ENCODE measurements around the gene E2F6. TPM values are rescaled to one million over a fixed set of nuclear protein-coding genes. Genes with fewer than 3 reads are reported as not detected.

The E2F6 gene
- total and polyA plus RNA-seq, 2 donors from 2014 or later: 7.8 to 12.7 TPM

GRCh38 chr2:11466307-11467128 lies 557 bp upstream of the E2F6 start:
- peaks cover 0 to 10% (median 6%) of the 10 kb centered on the region in 3 donors for H3K4me1 ChIP-seq (ENCODE audit: control insufficient read depth in 2 of 3, insufficient read depth in 2 of 3, low read depth in 1 of 3, low read length in 3 of 3)
- H3K27ac ChIP-seq (ENCODE audit: low read depth in 2 of 2, low read length in 2 of 2): peak overlapping the region in 1 of 2 donors; percentile 87
- H3K9me3 ChIP-seq (ENCODE audit: control insufficient read depth in 2 of 3, insufficient read depth in 1 of 3, low read length in 3 of 3): no peaks in the 10 kb centered on the region
- H3K4me3 ChIP-seq (ENCODE audit: low read length in 3 of 3): peak overlapping the region; percentile 36 to 88 (median 74)
- TF ChIP-seq, protein P1, sequence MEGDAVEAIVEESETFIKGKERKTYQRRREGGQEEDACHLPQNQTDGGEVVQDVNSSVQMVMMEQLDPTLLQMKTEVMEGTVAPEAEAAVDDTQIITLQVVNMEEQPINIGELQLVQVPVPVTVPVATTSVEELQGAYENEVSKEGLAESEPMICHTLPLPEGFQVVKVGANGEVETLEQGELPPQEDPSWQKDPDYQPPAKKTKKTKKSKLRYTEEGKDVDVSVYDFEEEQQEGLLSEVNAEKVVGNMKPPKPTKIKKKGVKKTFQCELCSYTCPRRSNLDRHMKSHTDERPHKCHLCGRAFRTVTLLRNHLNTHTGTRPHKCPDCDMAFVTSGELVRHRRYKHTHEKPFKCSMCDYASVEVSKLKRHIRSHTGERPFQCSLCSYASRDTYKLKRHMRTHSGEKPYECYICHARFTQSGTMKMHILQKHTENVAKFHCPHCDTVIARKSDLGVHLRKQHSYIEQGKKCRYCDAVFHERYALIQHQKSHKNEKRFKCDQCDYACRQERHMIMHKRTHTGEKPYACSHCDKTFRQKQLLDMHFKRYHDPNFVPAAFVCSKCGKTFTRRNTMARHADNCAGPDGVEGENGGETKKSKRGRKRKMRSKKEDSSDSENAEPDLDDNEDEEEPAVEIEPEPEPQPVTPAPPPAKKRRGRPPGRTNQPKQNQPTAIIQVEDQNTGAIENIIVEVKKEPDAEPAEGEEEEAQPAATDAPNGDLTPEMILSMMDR (IDR thresholded peaks at IDR 0.05; ENCODE audit: borderline replicate concordance, extremely low read depth, insufficient read depth): no peak
- DNase-seq (no peak), FAIRE-seq (no peak)
- H3K9ac ChIP-seq (ENCODE audit: low read length in 3 of 3): peak overlapping the region in 2 of 3 donors; percentile 39 to 51
- no peaks in the 10 kb centered on the region for H3K27me3 ChIP-seq (ENCODE audit: control insufficient read depth, insufficient read depth, low read length)
- peaks cover 0 to 8% (median 0%) of the 10 kb centered on the region in 3 donors for H3K36me3 ChIP-seq (ENCODE audit: control insufficient read depth in 2 of 3, insufficient read depth in 3 of 3, low read length in 3 of 3)
- intact Hi-C loops (cut with DNase I): no loop called here

DNA sequence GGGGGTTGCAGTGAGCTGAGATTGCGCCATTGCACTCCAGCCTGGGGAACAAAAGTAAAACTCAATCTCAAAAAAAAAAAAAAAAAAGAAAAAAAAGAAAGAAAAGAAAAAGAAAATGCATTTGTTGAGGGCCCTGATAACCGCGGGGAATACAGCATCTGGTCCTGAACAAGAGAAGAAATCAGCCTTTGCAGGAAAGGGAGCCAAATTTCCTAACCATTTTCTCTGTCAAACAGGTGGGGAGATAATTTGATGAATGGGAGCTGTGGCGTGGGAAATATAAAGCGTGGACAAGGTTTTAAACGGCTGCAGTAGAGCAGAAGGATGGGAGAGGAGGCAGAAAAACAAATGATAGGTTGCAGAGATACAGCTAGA lies 864 bp downstream of the E2F6 start:
- TF ChIP-seq, protein P1 (IDR thresholded peaks at IDR 0.05; ENCODE audit: borderline replicate concordance, extremely low read depth, insufficient read depth): no peak
- Histone ChIP-seq H3K4me3 (ENCODE audit: low read length in 3 of 3) (peak overlapping the region; percentile 61 to 92 (median 88)), H3K27me3 (ENCODE audit: control insufficient read depth, insufficient read depth, low read length) (no peaks in the 10 kb centered on the region), H3K27ac (ENCODE audit: low read depth in 2 of 2, low read length in 2 of 2) (peak overlapping the region in 1 of 2 donors; percentile 89), H3K36me3 (ENCODE audit: control insufficient read depth in 2 of 3, insufficient read depth in 3 of 3, low read length in 3 of 3) (peaks cover 0 to 8% (median 0%) of the 10 kb centered on the region in 3 donors), H3K9ac (ENCODE audit: low read length in 3 of 3) (peak overlapping the region; percentile 45 to 71 (median 66)), H3K9me3 (ENCODE audit: control insufficient read depth in 2 of 3, insufficient read depth in 1 of 3, low read length in 3 of 3) (no peaks in the 10 kb centered on the region), H3K4me1 (ENCODE audit: control insufficient read depth in 2 of 3, insufficient read depth in 2 of 3, low read depth in 1 of 3, low read length in 3 of 3) (peaks cover 0 to 10% (median 6%) of the 10 kb centered on the region in 3 donors)
- intact Hi-C loops (cut with DNase I): no loop called here
- DNase-seq (no peak), FAIRE-seq (no peak)

- H3K4me3 ChIP-seq (ENCODE audit: low read length in 3 of 3): no peak overlapping the region
- no peaks in the 10 kb centered on the region for H3K27me3 ChIP-seq (ENCODE audit: control insufficient read depth, insufficient read depth, low read length)
- TF ChIP-seq, protein P1 (IDR thresholded peaks at IDR 0.05; ENCODE audit: borderline replicate concordance, extremely low read depth, insufficient read depth): no peak
- no peak overlapping the region for H3K9ac ChIP-seq (ENCODE audit: low read length in 3 of 3)
- H3K9me3 ChIP-seq (ENCODE audit: control insufficient read depth in 2 of 3, insufficient read depth in 1 of 3, low read length in 3 of 3): no peaks in the 10 kb centered on the region
- DNase-seq: no peak
- peaks cover 0 to 8% (median 0%) of the 10 kb centered on the region in 3 donors for H3K36me3 ChIP-seq (ENCODE audit: control insufficient read depth in 2 of 3, insufficient read depth in 3 of 3, low read length in 3 of 3)
- FAIRE-seq: no peak
- H3K27ac ChIP-seq (ENCODE audit: low read depth in 2 of 2, low read length in 2 of 2): no peak overlapping the region
- peaks cover 0 to 4% (median 0%) of the 10 kb centered on the region in 3 donors for H3K4me1 ChIP-seq (ENCODE audit: control insufficient read depth in 2 of 3, insufficient read depth in 2 of 3, low read depth in 1 of 3, low read length in 3 of 3)
- intact Hi-C loops (cut with DNase I): no loop called here
Observed at GRCh38 chr2:11459816-11460215, 6.1 kb downstream of the E2F6 start.
